MM.1S (cell line): ENCODE data around the gene BCO2.

Source experiments
- DNase-seq: peaks from one replicate; pipeline ENCODE4 v3.0.0-alpha.2; 2015
- H2AFZ ChIP-seq: fragments of 300-600 bp; sonication (generic); 2 replicates; pipeline ENCODE4 v1.6.0; 2016; ENCODE audit warnings: antibody characterized with exemption, low read length
- H3F3A ChIP-seq: fragments of 300-600 bp; sonication (generic); 2 replicates; pipeline ENCODE4 v1.6.1; 2016; ENCODE audit warnings: mild to moderate bottlenecking, antibody characterized with exemption, low read length, moderate library complexity, mixed read lengths; ENCODE audit not compliant: insufficient read depth
- H3K27ac ChIP-seq: fragments of 300-600 bp; sonication (generic); 2 replicates; pipeline ENCODE4 v1.5.1; 2016; ENCODE audit warnings: mild to moderate bottlenecking, low read length
- H3K27me3 ChIP-seq: fragments of 300-600 bp; sonication (generic); replicated peaks from 2 replicates; pipeline ENCODE4 v1.6.0; 2016; ENCODE audit warnings: low read length; ENCODE audit not compliant: insufficient read depth
- H3K36me3 ChIP-seq: fragments of 300-600 bp; sonication (generic); replicated peaks from 2 replicates; pipeline ENCODE4 v1.6.1; 2016; ENCODE audit warnings: mild to moderate bottlenecking, low read length, mixed read lengths; ENCODE audit not compliant: insufficient read depth
- H3K4me1 ChIP-seq: fragments of 300-600 bp; sonication (generic); 2 replicates; pipeline ENCODE4 v1.6.1; 2016; ENCODE audit warnings: low read length, mixed read lengths
- H3K4me2 ChIP-seq: fragments of 300-600 bp; sonication (generic); 2 replicates; pipeline ENCODE4 v1.6.0; 2016; ENCODE audit warnings: low read depth, low read length
- H3K4me3 ChIP-seq: fragments of 300-600 bp; sonication (generic); 2 replicates; pipeline ENCODE4 v1.5.1; 2016; ENCODE audit warnings: low read length, mixed read lengths
- H3K79me2 ChIP-seq: fragments of 300-600 bp; sonication (generic); 2 replicates; pipeline ENCODE4 v1.6.1; 2016; ENCODE audit warnings: mixed run types, low read length, mixed read lengths
- H3K9ac ChIP-seq: fragments of 300-600 bp; sonication (generic); 2 replicates; pipeline ENCODE4 v1.6.1; 2016; ENCODE audit warnings: low read length, mixed read lengths
- H3K9me2 ChIP-seq: fragments of 300-600 bp; sonication (generic); replicated peaks from 2 replicates; pipeline ENCODE4 v1.6.1; 2016; ENCODE audit warnings: mild to moderate bottlenecking, low read length, mixed read lengths; ENCODE audit not compliant: insufficient read depth
- H3K9me3 ChIP-seq: fragments of 300-600 bp; sonication (generic); replicated peaks from 2 replicates; pipeline ENCODE4 v1.6.1; 2016; ENCODE audit warnings: mild to moderate bottlenecking, low read length, mixed read lengths; ENCODE audit not compliant: insufficient read depth
- H4K20me1 ChIP-seq: fragments of 300-600 bp; sonication (generic); 2 replicates; pipeline ENCODE4 v1.6.1; 2016; ENCODE audit warnings: mild to moderate bottlenecking, low read length, moderate library complexity, mixed read lengths; ENCODE audit not compliant: insufficient read depth
- EZH2 ChIP-seq: fragments of 300-600 bp; sonication (generic); optimal IDR thresholded peaks from 2 replicates; pipeline ENCODE3; 2017; ENCODE audit warnings: low read depth, mild to moderate bottlenecking, antibody characterized with exemption, low read length, mixed read lengths
- EZH2phosphoT487 ChIP-seq: fragments of 300-600 bp; sonication (generic); IDR thresholded peaks from 2 replicates; pipeline ENCODE4 v1.6.1; 2018; ENCODE audit warnings: antibody characterized with exemption, low read length
- TF ChIP-seq, protein P1 (sequence below): fragments of 300-600 bp; sonication (generic); IDR thresholded peaks from 2 replicates; pipeline ENCODE4 v1.5.1; 2016; ENCODE audit warnings: antibody characterized with exemption, low read length, mixed read lengths

BCO2 gene

GRCh38 chr11:112247201-112247600 is 71.9 kb downstream of the BCO2 start:
- DNase-seq: no peak
- Histone ChIP-seq H3K9ac (no peak overlapping the region), H3K79me2 (no peaks in the 10 kb centered on the region), H3K27me3 (no peaks in the 10 kb centered on the region), H3K4me1 (no peaks in the 10 kb centered on the region), H3K36me3 (no peaks in the 10 kb centered on the region), H3K9me3 (no peaks in the 10 kb centered on the region), H4K20me1 (no peaks in the 10 kb centered on the region), H3F3A (no peaks in the 10 kb centered on the region), H3K9me2 (no peaks in the 10 kb centered on the region), H3K4me3 (no peak overlapping the region), H3K27ac (no peak overlapping the region), H3K4me2 (no peak overlapping the region), H2AFZ (no peak overlapping the region)
- TF ChIP-seq EZH2 (no peak), EZH2phosphoT487 (no peak)
- TF ChIP-seq, protein P1, sequence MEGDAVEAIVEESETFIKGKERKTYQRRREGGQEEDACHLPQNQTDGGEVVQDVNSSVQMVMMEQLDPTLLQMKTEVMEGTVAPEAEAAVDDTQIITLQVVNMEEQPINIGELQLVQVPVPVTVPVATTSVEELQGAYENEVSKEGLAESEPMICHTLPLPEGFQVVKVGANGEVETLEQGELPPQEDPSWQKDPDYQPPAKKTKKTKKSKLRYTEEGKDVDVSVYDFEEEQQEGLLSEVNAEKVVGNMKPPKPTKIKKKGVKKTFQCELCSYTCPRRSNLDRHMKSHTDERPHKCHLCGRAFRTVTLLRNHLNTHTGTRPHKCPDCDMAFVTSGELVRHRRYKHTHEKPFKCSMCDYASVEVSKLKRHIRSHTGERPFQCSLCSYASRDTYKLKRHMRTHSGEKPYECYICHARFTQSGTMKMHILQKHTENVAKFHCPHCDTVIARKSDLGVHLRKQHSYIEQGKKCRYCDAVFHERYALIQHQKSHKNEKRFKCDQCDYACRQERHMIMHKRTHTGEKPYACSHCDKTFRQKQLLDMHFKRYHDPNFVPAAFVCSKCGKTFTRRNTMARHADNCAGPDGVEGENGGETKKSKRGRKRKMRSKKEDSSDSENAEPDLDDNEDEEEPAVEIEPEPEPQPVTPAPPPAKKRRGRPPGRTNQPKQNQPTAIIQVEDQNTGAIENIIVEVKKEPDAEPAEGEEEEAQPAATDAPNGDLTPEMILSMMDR: no peak

- TF ChIP-seq EZH2phosphoT487 (no peak), EZH2 (no peak)
- TF ChIP-seq, protein P1: no peak
- no peaks in the 10 kb centered on the region for H3K4me1 ChIP-seq
- H2AFZ ChIP-seq: no peak overlapping the region
- H3F3A ChIP-seq: no peaks in the 10 kb centered on the region
- no peaks in the 10 kb centered on the region for H3K79me2 ChIP-seq
- H3K36me3 ChIP-seq: no peaks in the 10 kb centered on the region
- H3K27me3 ChIP-seq: no peaks in the 10 kb centered on the region
- no peak overlapping the region for H3K4me2 ChIP-seq
- no peak for DNase-seq
- H3K9ac ChIP-seq: no peak overlapping the region
- H4K20me1 ChIP-seq: no peaks in the 10 kb centered on the region
- H3K9me3 ChIP-seq: no peaks in the 10 kb centered on the region
- H3K27ac ChIP-seq: no peak overlapping the region
- H3K4me3 ChIP-seq: no peak overlapping the region
- H3K9me2 ChIP-seq: no peaks in the 10 kb centered on the region
These were observed 72.9 kb downstream of the BCO2 start for GRCh38 chr11:112248201-112248600.

- no peak overlapping the region for H3K27ac ChIP-seq
- H3K9me3 ChIP-seq: no peaks in the 10 kb centered on the region
- no peak overlapping the region for H3K9ac ChIP-seq
- no peaks in the 10 kb centered on the region for H3K36me3 ChIP-seq
- no peak overlapping the region for H3K4me3 ChIP-seq
- H3K4me1 ChIP-seq: no peaks in the 10 kb centered on the region
- H3K4me2 ChIP-seq: no peak overlapping the region
- TF ChIP-seq EZH2: no peak
- TF ChIP-seq EZH2phosphoT487: no peak
- TF ChIP-seq, protein P1: no peak
- no peaks in the 10 kb centered on the region for H3K27me3 ChIP-seq
- no peaks in the 10 kb centered on the region for H3K79me2 ChIP-seq
- no peak for DNase-seq
- no peaks in the 10 kb centered on the region for H3F3A ChIP-seq
- no peak overlapping the region for H2AFZ ChIP-seq
- H4K20me1 ChIP-seq: no peaks in the 10 kb centered on the region
- H3K9me2 ChIP-seq: no peaks in the 10 kb centered on the region
These were observed 74.7 kb downstream of the BCO2 start for GRCh38 chr11:112249871-112250610.
